Neuronal stem cell (in vitro differentiated cells): ENCODE data around the gene MGLL.

Source experiments
- DNase-seq: peaks from one replicate; pipeline ENCODE4 v3.0.0-alpha.2; 2013; ENCODE audit warnings: low spot score
- H2AFZ ChIP-seq: one replicate; pipeline ENCODE4 v1.6.1; 2013; ENCODE audit warnings: mild to moderate bottlenecking, low read length, inconsistent platforms
- H2AK5ac ChIP-seq: 2 replicates; pipeline ENCODE4 v1.6.1; 2013; ENCODE audit warnings: low read depth, mild to moderate bottlenecking, inconsistent platforms, low read length, moderate library complexity, mixed read lengths
- H2BK120ac ChIP-seq: 2 replicates; pipeline ENCODE4 v1.6.1; 2013; ENCODE audit warnings: low read depth, mild to moderate bottlenecking, inconsistent platforms, low read length, moderate library complexity, mixed read lengths
- H2BK12ac ChIP-seq: one replicate; pipeline ENCODE4 v1.6.1; 2013; ENCODE audit warnings: low read length, inconsistent platforms
- H2BK15ac ChIP-seq: 2 replicates; pipeline ENCODE4 v1.6.1; 2013; ENCODE audit warnings: mild to moderate bottlenecking, low read length, inconsistent platforms, mixed read lengths
- H2BK5ac ChIP-seq: one replicate; pipeline ENCODE4 v1.6.1; 2013; ENCODE audit warnings: inconsistent platforms, mild to moderate bottlenecking, low read length, moderate library complexity
- H3K14ac ChIP-seq: one replicate; pipeline ENCODE4 v1.6.1; 2013; ENCODE audit warnings: low read length, inconsistent platforms
- H3K18ac ChIP-seq: 2 replicates; pipeline ENCODE4 v1.6.1; 2013; ENCODE audit warnings: low read length, inconsistent platforms
- H3K23ac ChIP-seq: 2 replicates; pipeline ENCODE4 v1.6.1; 2013; ENCODE audit warnings: low read depth, mild to moderate bottlenecking, mixed read lengths, low read length, inconsistent platforms; ENCODE audit not compliant: poor library complexity
- H3K27ac ChIP-seq: replicated peaks from 3 replicates; pipeline ENCODE4 v1.5.1; 2013; ENCODE audit warnings: low read length, inconsistent platforms
- H3K27me3 ChIP-seq, 3 experiments: 2 replicates each; pipeline ENCODE4 v1.6.1; 2013; ENCODE audit warnings: low read length in 3 of 3, mild to moderate bottlenecking in 2 of 3, inconsistent platforms in 1 of 3, low read depth in 1 of 3, mixed read lengths in 1 of 3, moderate library complexity in 1 of 3; ENCODE audit not compliant: control insufficient read depth in 3 of 3, insufficient read depth in 3 of 3
- H3K36me3 ChIP-seq, 2 donors: replicated peaks in 1 of 2; 2 replicates each; pipeline ENCODE4 v1.6.1; 2013; ENCODE audit warnings: low read length in 2 of 2; ENCODE audit not compliant: control insufficient read depth in 2 of 2, insufficient read depth in 2 of 2
- H3K4ac ChIP-seq: 2 replicates; pipeline ENCODE4 v1.6.1; 2013; ENCODE audit warnings: inconsistent platforms, mild to moderate bottlenecking, low read length, moderate library complexity
- H3K4me1 ChIP-seq, 2 donors: 1 replicate in 1 of 2; 2 replicates in 1 of 2; pipeline ENCODE4 v1.6.1; 2013; ENCODE audit warnings: low read length in 2 of 2, low read depth in 1 of 2; ENCODE audit not compliant: control insufficient read depth in 2 of 2, insufficient read depth in 1 of 2
- H3K4me2 ChIP-seq: one replicate; pipeline ENCODE4 v1.6.1; 2013; ENCODE audit warnings: mild to moderate bottlenecking, low read length, inconsistent platforms; ENCODE audit not compliant: insufficient read depth, poor library complexity, severe bottlenecking
- H3K4me3 ChIP-seq, 2 donors: 2 replicates each; pipeline ENCODE4 v1.5.1; 2013; ENCODE audit warnings: low read length in 2 of 2, mild to moderate bottlenecking in 2 of 2, inconsistent platforms in 1 of 2, moderate library complexity in 1 of 2
- H3K79me1 ChIP-seq: one replicate; pipeline ENCODE4 v1.6.1; 2013; ENCODE audit warnings: low read depth, mild to moderate bottlenecking, inconsistent platforms, low read length, moderate library complexity
- H3K9ac ChIP-seq: one replicate; pipeline ENCODE4 v1.6.1; 2013; ENCODE audit warnings: mild to moderate bottlenecking, low read depth, low read length, inconsistent platforms; ENCODE audit not compliant: poor library complexity
- H3K9me3 ChIP-seq, 2 donors: replicated peaks in 1 of 2; 2 replicates each; pipeline versions ENCODE3 to v1.6.1; 2013; ENCODE audit warnings: low read length in 2 of 2, mild to moderate bottlenecking in 2 of 2, inconsistent platforms in 1 of 2, low read depth in 1 of 2, mixed read lengths in 1 of 2, moderate library complexity in 1 of 2; ENCODE audit not compliant: control insufficient read depth in 2 of 2, insufficient read depth in 1 of 2
- H4K8ac ChIP-seq: one replicate; pipeline ENCODE4 v1.6.1; 2013; ENCODE audit warnings: low read depth, mild to moderate bottlenecking, inconsistent platforms, low read length, moderate library complexity
- H4K91ac ChIP-seq: one replicate; pipeline ENCODE4 v1.6.1; 2013; ENCODE audit warnings: low read length, low read depth, mild to moderate bottlenecking, inconsistent platforms; ENCODE audit not compliant: poor library complexity
- WGBS, 2 donors: extraction: QIAGEN DNeasy Blood & Tissue Kit; methylation state at CpG; one replicate each; pipeline ENCODE4 v1.1.7; 2013; ENCODE audit warnings: missing lambda C conversion rate in 2 of 2, mixed read lengths in 1 of 2; ENCODE audit not compliant: insufficient read length in 2 of 2, insufficient replicate concordance in 1 of 2; ENCODE audit errors: extremely low coverage in 2 of 2; 5-methylcytosine and 5-hydroxymethylcytosine counted together

The MGLL gene

GRCh38 chr3:127749361-127749760, 73.0 kb downstream of the MGLL start:
- H2BK15ac ChIP-seq = no peak overlapping the region
- H3K36me3 ChIP-seq = no peaks in the 10 kb centered on the region
- WGBS, 2 donors = no CpG with 5 or more reads among the region's 3 CpGs
- H3K27me3 ChIP-seq = peaks cover 0 to 13% (median 0%) of the 10 kb centered on the region in 3 experiments
- H3K4ac ChIP-seq = no peak overlapping the region
- H3K79me1 ChIP-seq = no peaks in the 10 kb centered on the region
- peaks cover 4 to 20% of the 10 kb centered on the region in 2 donors for H3K4me1 ChIP-seq
- H2BK120ac ChIP-seq = no peak overlapping the region
- DNase-seq = no peak
- H4K8ac ChIP-seq = no peak overlapping the region
- H3K27ac ChIP-seq = no peak overlapping the region
- H4K91ac ChIP-seq = no peak overlapping the region
- no peak overlapping the region for H3K4me3 ChIP-seq
- H3K4me2 ChIP-seq = no peak overlapping the region
- H3K14ac ChIP-seq = no peak overlapping the region
- H2AFZ ChIP-seq = no peak overlapping the region
- no peak overlapping the region for H3K9ac ChIP-seq
- no peaks in the 10 kb centered on the region for H3K9me3 ChIP-seq
- no peak overlapping the region for H2BK12ac ChIP-seq
- H2BK5ac ChIP-seq = no peak overlapping the region
- H3K18ac ChIP-seq = no peak overlapping the region
- no peak overlapping the region for H2AK5ac ChIP-seq
- no peak overlapping the region for H3K23ac ChIP-seq

- no peak overlapping the region for H3K18ac ChIP-seq
- H3K4ac ChIP-seq = no peak overlapping the region
- no peak overlapping the region for H4K91ac ChIP-seq
- no peak overlapping the region for H3K4me2 ChIP-seq
- H2AK5ac ChIP-seq = peak overlapping the region; percentile 56
- H2BK15ac ChIP-seq = no peak overlapping the region
- no peak overlapping the region for H3K23ac ChIP-seq
- DNase-seq = no peak
- H3K14ac ChIP-seq = no peak overlapping the region
- H3K9ac ChIP-seq = no peak overlapping the region
- peaks cover 4 to 16% of the 10 kb centered on the region in 2 donors for H3K4me1 ChIP-seq
- WGBS, 2 donors = no CpG with 5 or more reads among the region's 9 CpGs
- no peak overlapping the region for H2BK5ac ChIP-seq
- H3K4me3 ChIP-seq = no peak overlapping the region
- H2AFZ ChIP-seq = no peak overlapping the region
- no peaks in the 10 kb centered on the region for H3K9me3 ChIP-seq
- no peak overlapping the region for H2BK12ac ChIP-seq
- no peak overlapping the region for H3K27ac ChIP-seq
- H3K27me3 ChIP-seq = peaks cover 0 to 13% (median 0%) of the 10 kb centered on the region in 3 experiments
- no peaks in the 10 kb centered on the region for H3K36me3 ChIP-seq
- H4K8ac ChIP-seq = no peak overlapping the region
- H2BK120ac ChIP-seq = no peak overlapping the region
- no peaks in the 10 kb centered on the region for H3K79me1 ChIP-seq
These were observed 73.5 kb downstream of the MGLL start for GRCh38 chr3:127748754-127749327.

GRCh38 chr3:127747751-127748521, 74.4 kb downstream of the MGLL start:
- Histone ChIP-seq H3K4ac (no peak overlapping the region), H2BK12ac (no peak overlapping the region), H2BK5ac (no peak overlapping the region), H2BK120ac (no peak overlapping the region), H3K4me1 (peaks cover 4 to 13% of the 10 kb centered on the region in 2 donors), H3K36me3 (no peaks in the 10 kb centered on the region), H3K9ac (no peak overlapping the region), H3K18ac (peak overlapping the region; percentile 25), H2AFZ (no peak overlapping the region), H3K23ac (no peak overlapping the region), H3K4me3 (no peak overlapping the region), H3K27ac (no peak overlapping the region), H3K14ac (no peak overlapping the region), H4K91ac (no peak overlapping the region), H4K8ac (no peak overlapping the region), H3K4me2 (no peak overlapping the region), H2AK5ac (no peak overlapping the region), H3K9me3 (no peaks in the 10 kb centered on the region), H3K79me1 (no peaks in the 10 kb centered on the region), H2BK15ac (no peak overlapping the region), H3K27me3 (peaks cover 0 to 9% (median 0%) of the 10 kb centered on the region in 3 experiments)
- WGBS, 2 donors = no CpG with 5 or more reads among the region's 16 CpGs
- no peak for DNase-seq

- Histone ChIP-seq H3K4ac (no peak overlapping the region), H3K79me1 (no peaks in the 10 kb centered on the region), H4K91ac (no peak overlapping the region), H2BK15ac (no peak overlapping the region), H2BK120ac (no peak overlapping the region), H2AK5ac (no peak overlapping the region), H3K4me1 (peaks cover 4 to 13% of the 10 kb centered on the region in 2 donors), H3K4me2 (no peak overlapping the region), H2AFZ (no peak overlapping the region), H3K36me3 (no peaks in the 10 kb centered on the region), H3K9ac (no peak overlapping the region), H3K18ac (no peak overlapping the region), H2BK5ac (peak overlapping the region; percentile 14), H3K23ac (no peak overlapping the region), H4K8ac (no peak overlapping the region), H3K27me3 (peaks cover 0 to 3% (median 0%) of the 10 kb centered on the region in 3 experiments), H3K27ac (no peak overlapping the region), H2BK12ac (no peak overlapping the region), H3K4me3 (no peak overlapping the region), H3K9me3 (no peaks in the 10 kb centered on the region), H3K14ac (no peak overlapping the region)
- no CpG with 5 or more reads among the region's 1 CpG for WGBS, 2 donors
- no peak for DNase-seq
These were observed 75.2 kb downstream of the MGLL start for GRCh38 chr3:127747066-127747465.
